Psoas muscle (tissue), 8 donors: ENCODE results near the gene PNMA1. TPM values are rescaled to one million over a fixed set of nuclear protein-coding genes. Genes with fewer than 3 reads are reported as not detected.

ENCODE experiments used
- ATAC-seq, 4 donors: fragments of 200-7000 bp; cut with Tn5 transposase; one replicate each; pipeline ENCODE4 v1.9.1; 2020; ENCODE audit warnings: moderate library complexity in 3 of 4, mild to moderate bottlenecking in 2 of 4
- DNase-seq, 2 donors: peaks; one replicate each; pipeline ENCODE4 v3.0.0-alpha.2; 2020
- H3K27ac ChIP-seq: fragments of 200-600 bp; one replicate; pipeline ENCODE4 v1.8.0; 2022
- H3K27me3 ChIP-seq, 3 donors: fragments of 200-600 bp in 1 of 3; one replicate each; pipeline versions ENCODE4 v1.6.1 to v1.8.0; 2013 to 2022; ENCODE audit warnings: low read length in 2 of 3, mild to moderate bottlenecking in 2 of 3, moderate library complexity in 1 of 3; ENCODE audit not compliant: insufficient read depth in 3 of 3
- H3K36me3 ChIP-seq, 2 donors: fragments of 200-600 bp in 1 of 2; one replicate each; pipeline versions ENCODE4 v1.6.1 to v1.8.0; 2013 to 2022; ENCODE audit warnings: low read depth in 1 of 2, mild to moderate bottlenecking in 1 of 2, moderate library complexity in 1 of 2; ENCODE audit not compliant: insufficient read depth in 1 of 2
- H3K4me1 ChIP-seq: fragments of 200-600 bp; one replicate; pipeline ENCODE4 v1.8.0; 2022
- H3K4me3 ChIP-seq: fragments of 200-600 bp; one replicate; pipeline ENCODE4 v1.8.0; 2022; ENCODE audit warnings: mild to moderate bottlenecking
- H3K9me3 ChIP-seq: fragments of 200-600 bp; one replicate; pipeline ENCODE4 v1.8.0; 2022
- CTCF ChIP-seq: fragments of 200-600 bp; IDR thresholded peaks from one replicate; pipeline ENCODE4 v1.8.0; 2022; ENCODE audit warnings: antibody characterized with exemption
- WGBS, 3 donors: extraction: QIAGEN DNeasy Blood & Tissue Kit; methylation state at CpG; one replicate each; pipeline versions ENCODE4 v1.1.6 to v1.1.7; 2013; 5-methylcytosine and 5-hydroxymethylcytosine counted together
- intact Hi-C, 2 donors: fragments of 100-400 bp; cut with DNase I; formaldehyde crosslinking; loops; one replicate each; pipeline versions ENCODE4 v1.11.0 to v1.14.2; 2022
- polyA plus RNA-seq, 3 donors: library from polyadenylated mRNA; stranded (reverse); fragments of 200-250 nt; gene quantifications; one replicate each; pipeline ENCODE4 v1.2.3, GENCODE V29; 2013
- total RNA-seq, 4 donors: library from RNA; stranded (reverse); fragmentation: NEBNext Ultra II Directional in 2 of 4; extraction: Animal tissue kit (Norgen Biotek cat#: 25700) in 2 of 4; gene quantifications; one replicate each; pipeline versions ENCODE4 v1.2.1 to v1.2.4, GENCODE V29; 2021 to 2023
- donor health status: healthy with polysubstance abuse.
- donor health status: DM: no; HTN: no; CAD: no; lungs with moderate emphysema.
- donor health status: Bipolar disorder and iron deficiency.
- donor health status: healthy.
- donor health status: DM: yes; HTN: yes; CAD: no.
- donor health status: DM: no; HTN: no; CAD: no.
- donor health status: DM: no; HTN: no; CAD: no.
- donor health status: DM: yes; HTN: yes; CAD: no.

PNMA1 gene
- total and polyA plus RNA-seq, 7 donors = 9.3 to 28.8 (median 19.6) TPM

DNA sequence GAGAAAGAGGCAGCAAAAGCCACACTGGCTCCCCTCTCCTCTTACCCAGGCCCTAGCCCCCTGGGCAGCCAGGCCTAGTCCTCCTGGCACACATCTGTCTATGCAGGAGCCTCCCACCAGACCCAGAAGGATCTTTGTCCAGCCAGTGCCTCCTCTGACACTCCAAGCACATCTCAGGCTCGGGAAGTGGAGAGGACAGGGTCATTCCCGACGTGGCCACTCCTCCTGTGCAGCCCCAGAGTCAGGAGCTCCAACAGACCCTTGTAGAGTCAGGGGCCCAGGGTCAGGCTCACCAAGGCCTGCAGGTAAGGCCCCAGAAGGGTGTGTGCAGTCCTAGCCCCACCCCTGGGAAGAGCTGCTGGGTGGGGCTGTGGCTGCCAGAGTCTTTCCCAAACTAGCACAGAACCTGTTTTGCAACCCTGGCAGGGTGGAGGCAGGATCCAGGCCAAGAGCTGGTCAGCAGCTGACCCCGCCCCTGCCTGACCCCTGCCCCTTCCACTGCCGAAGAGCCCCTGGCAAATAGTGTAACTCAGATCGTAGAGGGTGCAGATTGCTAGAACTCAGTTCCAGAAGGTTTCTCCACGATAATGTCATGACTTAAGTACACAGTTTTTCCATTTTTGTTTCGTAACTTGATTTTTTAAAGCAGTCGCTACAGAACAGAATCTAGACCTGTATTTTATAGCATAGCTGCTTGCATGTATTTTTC lies 26.6 kb upstream of the PNMA1 start:
- H3K4me3 ChIP-seq = peak overlapping the region; percentile 42
- H3K27ac ChIP-seq = peak overlapping the region; percentile 80
- DNase-seq = peak; percentile 86 to 92
- no peaks in the 10 kb centered on the region for H3K27me3 ChIP-seq
- H3K9me3 ChIP-seq = no peaks in the 10 kb centered on the region
- H3K4me1 ChIP-seq = peaks cover 67% of the 10 kb centered on the region
- H3K36me3 ChIP-seq = peaks cover 0 to 39% of the 10 kb centered on the region in 2 donors
- intact Hi-C loops = no loop called here
- no peak for TF ChIP-seq CTCF
- 13 to 25% (median 15%) methylated on average over 9 of the region's 9 CpGs for WGBS, 3 donors
- peak; percentile 74 to 88 (median 84) for ATAC-seq

GRCh38 chr14:73739899-73740617 lies 25.9 kb upstream of the PNMA1 start:
- no peak for TF ChIP-seq CTCF
- Histone ChIP-seq H3K4me3 (peak overlapping the region; percentile 42), H3K36me3 (peaks cover 0 to 46% of the 10 kb centered on the region in 2 donors), H3K9me3 (no peaks in the 10 kb centered on the region), H3K4me1 (peaks cover 60% of the 10 kb centered on the region), H3K27me3 (no peaks in the 10 kb centered on the region), H3K27ac (peak overlapping the region; percentile 80)
- WGBS, 3 donors = 34 to 57% (median 39%) methylated on average over 12 of the region's 12 CpGs
- ATAC-seq (no peak), DNase-seq (peak in 1 of 2 donors; percentile 63)
- intact Hi-C loops = no loop called here

GRCh38 chr14:73739174-73739898 lies 25.2 kb upstream of the PNMA1 start:
- intact Hi-C loops = no loop called here
- Histone ChIP-seq H3K9me3 (no peaks in the 10 kb centered on the region), H3K36me3 (peaks cover 0 to 53% of the 10 kb centered on the region in 2 donors), H3K4me1 (peaks cover 53% of the 10 kb centered on the region), H3K27me3 (no peaks in the 10 kb centered on the region), H3K4me3 (no peak overlapping the region), H3K27ac (peak overlapping the region; percentile 80)
- no peak for TF ChIP-seq CTCF
- 70 to 85% (median 77%) methylated on average over 19 to 21 of the region's 21 CpGs for WGBS, 3 donors
- ATAC-seq (no peak), DNase-seq (no peak)

GRCh38 chr14:73738518-73739173 lies 24.5 kb upstream of the PNMA1 start:
- ATAC-seq (no peak), DNase-seq (no peak)
- peaks cover 46% of the 10 kb centered on the region for H3K4me1 ChIP-seq

More at GRCh38 chr14:73738518-73739173, 24.5 kb upstream of the PNMA1 start:
- intact Hi-C loops = no loop called here
- Histone ChIP-seq H3K9me3 (no peaks in the 10 kb centered on the region), H3K27ac (no peak overlapping the region), H3K27me3 (no peaks in the 10 kb centered on the region), H3K4me3 (no peak overlapping the region), H3K36me3 (peaks cover 0 to 60% of the 10 kb centered on the region in 2 donors)
- 88 to 89% (median 88%) methylated on average over 22 of the region's 22 CpGs for WGBS, 3 donors
- no peak for TF ChIP-seq CTCF
